IPS-18c (cell line): ENCODE measurements around the gene SLC52A3.
"Not testable (repeated sequence)": the region's sequence is repeated elsewhere in the genome, so short reads cannot be mapped to it uniquely, and the experiment has no call there.

Experiments used
- H3K4me3 ChIP-seq: 2 replicates; pipeline ENCODE4 v1.7.0; 2013; ENCODE audit warnings: low read depth, mild to moderate bottlenecking, low read length, moderate library complexity; ENCODE audit not compliant: insufficient read depth
- H3K9me3 ChIP-seq: one replicate; pipeline ENCODE4 v1.6.1; 2013; ENCODE audit warnings: mild to moderate bottlenecking, low read length, moderate library complexity; ENCODE audit not compliant: control insufficient read depth, insufficient read depth

Gene SLC52A3

GRCh38 chr20:768426-768978, at the start of gene SLC52A3:
TSS of gene SLC52A3 (minus strand) at chr20:768500. CDS start at chr20:765774, 2,726 bp downstream.
- Histone ChIP-seq H3K4me3 (no peak within 1 kb of the TSS), H3K9me3 (peaks cover 2% of the 10 kb centered on the region)

DNA sequence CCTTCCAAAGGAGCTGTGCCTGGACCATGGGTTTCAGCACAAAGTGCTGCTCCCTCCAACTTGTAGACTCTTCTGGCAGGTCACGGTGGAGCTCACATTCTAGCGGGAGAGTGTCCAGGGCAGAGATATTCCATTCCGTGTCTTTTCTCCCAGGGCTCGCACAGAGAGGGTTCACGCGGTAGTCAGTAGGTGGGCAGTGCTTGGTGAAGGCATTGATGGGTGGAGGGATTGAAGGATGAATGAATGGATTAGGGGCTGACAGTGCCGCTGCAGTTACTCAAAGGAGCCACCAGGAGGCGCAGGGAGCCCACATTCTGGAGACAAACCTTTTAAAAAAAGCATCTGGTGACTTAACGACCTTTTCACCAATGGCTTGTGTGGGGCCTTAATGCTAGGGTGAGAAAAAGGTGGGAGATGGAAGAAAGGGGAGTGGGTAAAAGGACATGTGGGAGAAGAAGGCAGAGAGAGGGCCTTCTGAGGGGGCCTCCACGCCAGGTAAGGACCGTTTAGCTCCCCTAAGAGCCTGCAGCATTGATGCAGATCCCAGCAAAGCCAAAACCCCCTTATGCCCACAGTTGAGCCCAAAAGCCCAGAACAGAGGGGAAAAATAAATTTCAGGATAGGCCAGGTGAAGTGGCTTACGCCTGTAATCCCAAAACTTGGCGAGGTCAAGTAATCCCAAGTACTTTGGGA, 47.8 kb upstream of the SLC52A3 start:
- Histone ChIP-seq H3K4me3 (no peak overlapping the region), H3K9me3 (no peaks in the 10 kb centered on the region)

- Histone ChIP-seq H3K4me3 (no peak overlapping the region), H3K9me3 (no peaks in the 10 kb centered on the region)
These were observed 46.9 kb upstream of the SLC52A3 start for GRCh38 chr20:815226-815625.

DNA sequence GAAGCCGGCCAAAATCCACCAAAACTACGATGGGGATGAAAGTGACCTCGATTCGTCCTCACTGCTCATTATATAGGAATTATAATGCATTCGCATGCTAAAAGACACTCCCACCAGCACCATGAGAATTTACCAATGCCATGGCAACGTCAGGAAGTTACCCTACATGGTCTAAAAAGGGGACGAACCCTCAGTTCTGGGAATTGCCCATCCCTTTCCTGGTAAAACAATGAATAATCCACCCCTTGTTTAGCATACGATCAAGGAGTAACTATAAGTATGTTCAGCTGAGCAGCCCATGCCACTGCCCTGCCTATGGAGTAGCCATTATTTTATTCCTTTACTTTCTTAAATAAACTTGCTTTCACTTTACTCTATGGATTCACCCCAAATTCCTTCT, 45.1 kb upstream of the SLC52A3 start:
- no peaks in the 10 kb centered on the region for H3K9me3 ChIP-seq
- no peak overlapping the region for H3K4me3 ChIP-seq

DNA sequence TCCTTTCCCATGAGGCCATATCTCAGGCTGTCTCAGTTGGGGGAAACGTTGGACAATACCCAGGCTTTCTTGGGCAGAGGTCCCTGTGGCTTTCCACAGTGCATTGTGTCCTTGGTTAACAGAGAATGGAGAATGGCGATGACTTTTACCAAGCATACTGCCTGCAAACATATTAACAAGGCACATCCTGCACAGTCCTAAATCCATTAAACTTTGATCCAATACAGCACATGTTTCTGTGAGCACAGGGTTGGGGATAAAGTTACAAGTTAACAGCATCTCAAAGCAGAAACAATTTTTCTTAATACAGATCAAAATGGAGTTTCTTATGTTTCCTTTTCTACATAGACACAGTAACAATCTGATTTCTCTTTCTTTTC, 44.1 kb upstream of the SLC52A3 start:
- not testable (repeated sequence) for H3K9me3 ChIP-seq

DNA sequence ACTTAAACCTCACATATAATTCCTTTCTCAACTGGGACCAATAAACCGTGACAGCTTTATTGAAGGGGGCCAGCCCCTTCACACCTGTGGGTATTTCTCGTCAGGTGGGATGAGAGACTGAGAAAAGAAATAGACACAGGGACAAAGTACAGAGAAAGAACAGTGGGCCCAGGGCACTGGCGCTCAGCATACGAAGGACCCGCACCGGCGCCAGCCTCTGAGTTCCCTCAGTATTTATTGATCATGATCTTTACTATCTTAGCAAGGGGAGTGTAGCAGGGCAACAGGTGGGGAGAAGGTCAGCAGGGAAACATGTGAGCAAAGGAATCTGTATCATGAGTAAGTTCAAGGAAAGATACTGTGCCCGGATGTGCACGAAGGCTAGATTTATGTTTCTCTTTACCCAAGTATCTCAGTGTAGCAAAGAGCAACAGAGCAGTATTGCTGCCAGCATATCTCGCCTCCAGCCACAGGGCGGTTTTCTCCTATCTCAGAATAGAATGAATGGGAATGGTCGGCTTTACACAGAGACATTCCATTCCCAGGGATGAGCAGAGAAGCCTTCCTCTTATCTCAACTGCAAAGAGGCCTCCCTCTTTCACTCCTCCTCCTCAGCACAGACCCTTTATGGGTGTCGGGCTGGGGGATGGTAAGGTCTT, 43.6 kb upstream of the SLC52A3 start:
- H3K9me3 ChIP-seq: not testable (repeated sequence)

More for the DNA sequence above, 44.1 kb upstream of the SLC52A3 start:
- not testable (repeated sequence) for H3K4me3 ChIP-seq

GRCh38 chr20:805713-806112, 37.4 kb upstream of the SLC52A3 start:
- Histone ChIP-seq H3K4me3 (no peak overlapping the region), H3K9me3 (no peaks in the 10 kb centered on the region)

More for the DNA sequence above, 43.6 kb upstream of the SLC52A3 start:
- H3K4me3 ChIP-seq: not testable (repeated sequence)

GRCh38 chr20:801678-802077, 33.4 kb upstream of the SLC52A3 start:
- Histone ChIP-seq H3K4me3 (no peak overlapping the region), H3K9me3 (no peaks in the 10 kb centered on the region)

- not testable (repeated sequence) for H3K4me3 ChIP-seq, H3K9me3 ChIP-seq
These were observed 31.7 kb upstream of the SLC52A3 start for GRCh38 chr20:800026-800425.

DNA sequence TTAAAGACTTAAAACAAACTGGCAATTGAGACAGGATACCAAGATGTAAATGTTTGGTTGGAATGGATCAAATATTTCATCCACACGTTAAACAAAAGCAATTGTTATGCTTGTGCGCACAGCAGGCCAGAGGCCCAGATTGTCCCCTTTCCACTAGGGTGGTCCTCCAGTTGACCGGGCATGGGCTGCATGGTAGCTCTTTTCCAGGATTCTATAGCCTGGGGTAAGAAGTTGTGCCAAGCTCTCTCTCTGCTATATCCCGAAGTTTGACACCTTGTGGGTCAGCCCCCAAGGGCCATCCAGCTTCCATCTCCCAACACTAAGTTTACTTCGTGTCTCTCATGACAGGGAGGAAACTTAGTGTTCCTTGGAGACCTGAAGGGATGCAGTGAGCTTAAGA, 30.4 kb upstream of the SLC52A3 start:
- not testable (repeated sequence) for H3K9me3 ChIP-seq, H3K4me3 ChIP-seq

DNA sequence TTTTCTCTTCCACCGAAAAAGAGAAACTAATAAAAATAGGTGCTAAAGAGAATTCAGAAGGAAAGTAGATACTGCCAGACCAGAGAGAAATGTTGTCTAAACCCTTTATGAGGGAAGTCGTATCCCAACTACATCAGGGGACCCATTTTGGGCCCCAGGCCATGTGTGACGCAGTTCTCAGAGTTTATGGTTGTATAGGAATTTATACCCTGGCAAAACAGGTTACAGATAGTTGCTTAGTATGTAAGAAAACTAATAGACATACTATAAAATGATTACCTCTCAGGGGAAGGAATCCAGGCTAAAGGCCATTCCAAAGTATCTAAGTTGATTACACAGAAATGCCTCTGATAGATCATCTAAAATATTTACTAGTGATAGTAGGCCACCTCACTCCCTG, 28.6 kb upstream of the SLC52A3 start:
- Histone ChIP-seq H3K9me3 (peaks cover 5% of the 10 kb centered on the region), H3K4me3 (no peak overlapping the region)

DNA sequence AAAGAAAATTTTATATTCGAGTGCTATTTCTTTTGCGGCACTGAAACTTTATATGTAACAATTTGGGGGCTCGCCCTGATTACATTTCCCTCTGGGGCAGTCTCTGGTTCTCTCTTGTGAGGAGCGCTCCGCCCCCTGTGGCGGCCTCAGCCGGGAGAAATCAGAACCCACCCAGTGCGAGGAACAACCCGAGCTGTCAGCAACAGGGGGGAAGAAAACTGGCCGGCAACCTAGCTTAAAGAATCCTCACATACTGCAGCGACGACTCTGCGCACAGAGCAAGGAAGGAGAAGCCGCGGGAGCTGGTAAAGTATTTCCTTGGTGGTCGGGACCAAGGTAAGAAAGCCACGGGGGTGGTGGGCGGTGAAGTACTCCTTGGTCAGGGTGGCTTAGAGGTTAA, 23.9 kb upstream of the SLC52A3 start:
- Histone ChIP-seq H3K4me3 (no peak overlapping the region; the same call in 1 of the 2 replicates), H3K9me3 (peaks cover 5% of the 10 kb centered on the region)

DNA sequence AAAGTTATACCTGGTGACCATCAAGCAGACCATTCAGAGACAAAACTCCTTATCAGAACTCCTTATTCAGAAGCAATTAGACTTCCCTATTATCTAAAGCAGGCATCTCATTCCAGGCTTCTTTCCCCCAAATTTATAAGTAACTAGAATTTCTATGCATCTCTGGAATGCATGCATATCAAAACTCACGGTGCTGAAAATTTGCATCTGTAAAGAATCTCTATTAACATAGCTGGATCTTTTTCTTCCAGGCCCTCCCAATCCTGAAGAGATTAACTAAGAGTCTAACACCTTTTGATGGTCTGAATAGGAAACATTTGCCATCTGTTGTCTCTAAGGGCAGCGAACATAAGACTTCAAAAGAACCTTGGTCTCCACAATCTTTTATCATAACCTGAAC, 22.8 kb upstream of the SLC52A3 start:
- H3K4me3 ChIP-seq: no peak overlapping the region

GRCh38 chr20:787825-788224, 19.5 kb upstream of the SLC52A3 start:
- Histone ChIP-seq H3K4me3 (no peak overlapping the region), H3K9me3 (peaks cover 9% of the 10 kb centered on the region)

More for the DNA sequence above, 22.8 kb upstream of the SLC52A3 start:
- H3K9me3 ChIP-seq: peaks cover 5% of the 10 kb centered on the region

GRCh38 chr20:779771-780170, 11.5 kb upstream of the SLC52A3 start:
- Histone ChIP-seq H3K9me3 (peaks cover 4% of the 10 kb centered on the region), H3K4me3 (no peak overlapping the region)

DNA sequence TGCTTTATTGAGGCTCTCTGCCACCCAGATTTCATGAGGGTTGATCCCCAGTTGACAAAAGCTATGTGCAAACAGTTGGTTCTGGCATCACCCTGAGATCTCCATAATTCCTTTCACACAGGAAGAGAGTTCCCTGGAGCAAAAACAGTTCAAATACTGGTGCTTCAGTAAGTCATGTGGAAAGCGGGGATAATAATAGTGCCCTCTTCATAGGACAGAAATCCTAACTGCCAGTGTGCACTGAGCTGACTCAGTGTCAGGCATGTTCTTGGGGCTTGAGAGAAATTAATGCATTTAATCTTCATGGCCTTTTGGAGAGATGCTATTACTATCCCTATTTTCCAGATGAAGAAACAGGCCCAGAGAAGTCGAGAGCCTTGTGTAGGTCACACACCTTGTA, 7.9 kb upstream of the SLC52A3 start:
- Histone ChIP-seq H3K9me3 (no peaks in the 10 kb centered on the region), H3K4me3 (no peak overlapping the region)

DNA sequence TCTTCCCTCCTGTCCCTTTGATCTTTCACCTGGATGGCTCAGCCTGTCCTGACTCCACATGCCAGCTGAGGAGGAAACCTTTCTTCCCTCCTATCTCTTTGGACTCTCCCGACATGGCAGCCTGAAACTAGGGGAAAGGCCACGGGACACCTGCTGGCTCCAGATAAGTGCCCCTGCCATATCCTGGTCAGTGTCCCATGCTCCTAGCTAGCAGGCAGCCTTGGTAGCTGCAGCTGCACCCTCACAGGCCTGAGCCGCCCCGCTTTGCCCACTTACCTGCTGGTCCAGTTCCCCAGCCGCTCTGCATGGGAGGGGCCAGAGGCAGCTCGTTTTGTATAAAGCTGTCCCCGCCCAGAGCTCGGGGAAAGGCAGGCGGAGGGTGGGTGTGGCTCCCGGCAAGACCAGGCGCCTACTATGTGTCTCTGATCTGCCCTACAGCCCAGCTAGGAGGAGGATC, 7.4 kb upstream of the SLC52A3 start:
- no peak overlapping the region; the same call in 1 of the 2 replicates for H3K4me3 ChIP-seq
- H3K9me3 ChIP-seq: no peaks in the 10 kb centered on the region

DNA sequence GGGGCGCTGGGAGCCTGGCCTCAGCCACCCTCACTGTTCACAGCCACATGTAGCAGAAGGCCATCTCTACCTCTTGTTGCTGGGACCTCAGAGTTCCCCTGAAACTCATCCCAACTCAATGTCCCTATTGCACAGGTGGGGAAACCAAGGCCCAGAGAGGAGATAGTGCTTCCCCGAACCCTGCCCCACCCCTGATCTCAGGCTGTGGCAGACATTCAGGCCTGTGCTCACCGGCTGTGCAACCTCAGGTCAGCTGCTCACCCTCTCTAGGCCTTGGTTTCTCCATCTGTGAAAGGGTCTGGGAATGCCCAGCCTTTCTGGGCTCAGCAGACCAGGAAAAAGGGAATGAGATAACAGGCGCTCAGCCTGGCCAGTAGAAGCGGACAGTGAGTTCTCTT, 6.4 kb upstream of the SLC52A3 start:
- no peaks in the 10 kb centered on the region for H3K9me3 ChIP-seq
- no peak overlapping the region for H3K4me3 ChIP-seq
